ENCODE data around the gene HJV.
A peak's percentile ranks its signal among the peaks of the same experiment; 100 is the strongest.

HJV gene

GRCh38 chr1:145993618-145994390 is 27.7 kb downstream of the HJV start:
- no peak for DNase-seq (ENCODE audit: low spot score)

GRCh38 chr1:145992958-145993617 is 28.4 kb downstream of the HJV start:
- DNase-seq (ENCODE audit: low spot score) = no peak

GRCh38 chr1:145992502-145992936 is 29.0 kb downstream of the HJV start:
- DNase-seq (ENCODE audit: low spot score) = no peak

GRCh38 chr1:145991735-145992412 is 29.7 kb downstream of the HJV start:
- no peak for DNase-seq (ENCODE audit: low spot score)

- DNase-seq (ENCODE audit: low spot score) = no peak
Observed at GRCh38 chr1:145990249-145990855, 31.2 kb downstream of the HJV start.

GRCh38 chr1:145988773-145989172 is 32.8 kb downstream of the HJV start:
- DNase-seq (ENCODE audit: low spot score) = no peak

GRCh38 chr1:145987926-145988325 is 33.6 kb downstream of the HJV start:
- no peak for DNase-seq (ENCODE audit: low spot score)

GRCh38 chr1:145986551-145986950 is 35.0 kb downstream of the HJV start:
- no peak for DNase-seq (ENCODE audit: low spot score)

- DNase-seq (ENCODE audit: low spot score) = peak; percentile 45
Observed at GRCh38 chr1:145985502-145986439, 35.8 kb downstream of the HJV start.

- DNase-seq (ENCODE audit: low spot score) = no peak
Observed at GRCh38 chr1:145985129-145985501, 36.4 kb downstream of the HJV start.

- DNase-seq (ENCODE audit: low spot score) = no peak
Observed at GRCh38 chr1:145983960-145984830, 37.3 kb downstream of the HJV start.

GRCh38 chr1:145983206-145983675 is 38.3 kb downstream of the HJV start:
- DNase-seq (ENCODE audit: low spot score) = no peak

- no peak for DNase-seq (ENCODE audit: low spot score)
Observed at GRCh38 chr1:145982010-145982723, 39.4 kb downstream of the HJV start.

GRCh38 chr1:145980457-145980994 is 41.0 kb downstream of the HJV start:
- DNase-seq (ENCODE audit: low spot score) = no peak

GRCh38 chr1:145979746-145980456 is 41.6 kb downstream of the HJV start:
- DNase-seq (ENCODE audit: low spot score) = no peak

GRCh38 chr1:145978854-145979745 is 42.4 kb downstream of the HJV start:
- peak; percentile 100 for DNase-seq (ENCODE audit: low spot score)

GRCh38 chr1:145978471-145978853 is 43.1 kb downstream of the HJV start:
- no peak for DNase-seq (ENCODE audit: low spot score)

Measured in kidney tubule cell (primary cell).